NB4 (cell line): ENCODE measurements around the gene AGER.

ENCODE experiments used
- DNase-seq: peaks from one replicate; pipeline ENCODE4 v3.0.0; 2010; ENCODE audit warnings: low read depth
- H3K4me3 ChIP-seq: one replicate; pipeline ENCODE4 v1.5.1; 2011; ENCODE audit warnings: mild to moderate bottlenecking, low read depth, low read length, moderate library complexity
- MAX ChIP-seq: IDR thresholded peaks from 2 replicates; pipeline ENCODE4 v1.6.1; 2011; ENCODE audit warnings: low read depth, low read length
- MYC ChIP-seq: IDR thresholded peaks from 2 replicates; pipeline ENCODE4 v1.6.1; 2011; ENCODE audit warnings: low read depth, low read length
- POLR2A ChIP-seq: IDR thresholded peaks from 2 replicates; pipeline ENCODE4 v1.6.1; 2011; ENCODE audit warnings: mild to moderate bottlenecking; ENCODE audit not compliant: insufficient read length; ENCODE audit errors: extremely low read depth
- TF ChIP-seq, protein P1 (sequence below): IDR thresholded peaks from one replicate; pipeline ENCODE4 v1.5.1; 2012; ENCODE audit warnings: low read depth, low read length

Gene AGER

DNA sequence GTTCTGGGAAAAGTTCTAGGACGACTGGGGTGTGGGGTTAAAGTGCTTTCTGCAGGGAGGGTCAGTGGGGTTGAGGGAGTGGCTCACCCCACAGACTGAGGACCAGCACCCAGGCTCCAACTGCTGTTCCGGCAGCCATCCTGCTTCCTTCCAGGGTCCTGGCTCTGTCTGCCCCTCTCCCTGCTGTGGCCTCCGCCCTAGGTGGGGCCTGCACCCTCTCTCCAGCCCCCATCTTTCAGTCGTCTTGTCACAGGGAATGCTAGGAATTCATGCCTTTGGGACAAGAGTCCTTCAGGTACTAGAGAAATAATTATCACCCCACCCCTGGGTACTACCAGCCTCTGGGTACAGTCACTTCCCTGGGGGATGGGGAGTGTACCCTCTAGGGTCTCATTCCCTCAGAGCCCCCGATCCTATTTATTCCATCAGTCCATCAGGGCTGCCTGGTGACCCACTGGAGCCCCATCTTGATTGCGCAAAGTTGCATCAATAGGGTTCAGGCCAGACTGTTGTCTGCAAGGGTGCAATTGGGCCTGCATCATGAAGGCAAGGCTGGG is at the start of gene AGER:
TSS of gene AGER (minus strand) at position 170 of the 557 bp plus-strand sequence. CDS start at position 139, 31 bp downstream.
- no peak within 1 kb of the TSS for H3K4me3 ChIP-seq
- DNase-seq: no peak
- no peak for TF ChIP-seq MAX
- no peak for TF ChIP-seq MYC

GRCh38 chr6:32226434-32226833 is 42.4 kb upstream of the AGER start:
- no peak overlapping the region for H3K4me3 ChIP-seq
- no peak for DNase-seq
- TF ChIP-seq, protein P1, sequence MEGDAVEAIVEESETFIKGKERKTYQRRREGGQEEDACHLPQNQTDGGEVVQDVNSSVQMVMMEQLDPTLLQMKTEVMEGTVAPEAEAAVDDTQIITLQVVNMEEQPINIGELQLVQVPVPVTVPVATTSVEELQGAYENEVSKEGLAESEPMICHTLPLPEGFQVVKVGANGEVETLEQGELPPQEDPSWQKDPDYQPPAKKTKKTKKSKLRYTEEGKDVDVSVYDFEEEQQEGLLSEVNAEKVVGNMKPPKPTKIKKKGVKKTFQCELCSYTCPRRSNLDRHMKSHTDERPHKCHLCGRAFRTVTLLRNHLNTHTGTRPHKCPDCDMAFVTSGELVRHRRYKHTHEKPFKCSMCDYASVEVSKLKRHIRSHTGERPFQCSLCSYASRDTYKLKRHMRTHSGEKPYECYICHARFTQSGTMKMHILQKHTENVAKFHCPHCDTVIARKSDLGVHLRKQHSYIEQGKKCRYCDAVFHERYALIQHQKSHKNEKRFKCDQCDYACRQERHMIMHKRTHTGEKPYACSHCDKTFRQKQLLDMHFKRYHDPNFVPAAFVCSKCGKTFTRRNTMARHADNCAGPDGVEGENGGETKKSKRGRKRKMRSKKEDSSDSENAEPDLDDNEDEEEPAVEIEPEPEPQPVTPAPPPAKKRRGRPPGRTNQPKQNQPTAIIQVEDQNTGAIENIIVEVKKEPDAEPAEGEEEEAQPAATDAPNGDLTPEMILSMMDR: no peak
- TF ChIP-seq MYC (no peak), POLR2A (no peak), MAX (no peak)

DNA sequence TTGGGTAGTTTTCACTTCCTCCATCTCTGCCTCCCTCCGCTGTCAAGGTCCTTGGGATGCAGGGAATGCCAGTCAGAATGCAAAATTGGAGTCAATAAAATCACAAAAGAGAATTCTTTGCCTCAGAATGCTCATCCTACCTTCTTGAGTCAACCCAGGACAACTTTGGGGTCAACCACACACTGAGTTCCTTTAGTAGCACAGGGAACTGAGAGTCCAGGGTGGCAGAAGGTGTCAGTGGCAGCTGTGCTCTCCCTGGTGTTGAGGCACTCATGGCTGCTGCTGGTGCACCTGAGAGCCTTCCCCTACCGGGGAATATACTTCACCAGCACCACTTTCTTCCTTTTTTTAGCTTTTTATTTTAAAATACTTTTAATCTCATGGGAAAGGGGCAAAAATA is 40.6 kb upstream of the AGER start:
- H3K4me3 ChIP-seq: no peak overlapping the region
- DNase-seq: no peak
- TF ChIP-seq MAX: no peak

- no peak within 1 kb of the TSS for H3K4me3 ChIP-seq
- DNase-seq: no peak
- TF ChIP-seq, protein P1: no peak
- TF ChIP-seq MYC (no peak), MAX (no peak), POLR2A (no peak)
These were observed 39.5 kb upstream of the AGER start, which contains the start of gene NOTCH4 for GRCh38 chr6:32223258-32224235. NOTCH4 (minus strand) TSS chr6:32224067; CDS start chr6:32223928, 139 bp downstream.

GRCh38 chr6:32222333-32223230 is 38.5 kb upstream of the AGER start:
- DNase-seq: no peak
- TF ChIP-seq, protein P1: no peak
- TF ChIP-seq MYC (no peak), MAX (no peak), POLR2A (no peak)
- H3K4me3 ChIP-seq: no peak overlapping the region

DNA sequence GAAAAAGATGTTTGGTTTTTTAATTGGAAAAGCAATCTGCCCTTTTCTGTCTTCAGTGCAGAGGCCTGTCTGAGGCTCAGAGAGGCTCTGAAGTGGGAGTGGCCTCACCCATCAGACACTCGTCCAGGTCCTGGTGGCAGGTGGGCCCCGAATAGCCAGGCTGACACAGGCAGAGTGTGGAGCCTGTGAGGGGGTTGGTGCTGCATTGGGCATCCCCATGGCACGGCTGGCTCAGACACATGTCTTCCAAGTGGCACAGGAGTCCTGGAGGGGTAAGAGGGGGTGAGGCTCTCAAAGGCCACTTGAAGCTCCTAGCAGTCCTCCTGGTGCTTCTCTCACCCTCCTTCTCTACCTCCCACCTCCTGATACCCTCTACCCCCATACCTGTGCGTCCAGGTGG is 36.0 kb upstream of the AGER start:
- no peak overlapping the region for H3K4me3 ChIP-seq
- TF ChIP-seq POLR2A (no peak), MAX (no peak), MYC (no peak)
- TF ChIP-seq, protein P1: no peak
- no peak for DNase-seq
